H9 (cell line): ENCODE data around the gene USP6. TPM values are rescaled to one million over a fixed set of nuclear protein-coding genes. Genes with fewer than 3 reads are reported as not detected.
"Not testable (repeated sequence)": the region's sequence is repeated elsewhere in the genome, so short reads cannot be mapped to it uniquely, and the experiment has no call there.

ENCODE experiments used
- DNase-seq: peaks from one replicate; pipeline ENCODE4 v3.0.0-alpha.2; 2017
- H2AFZ ChIP-seq: one replicate; pipeline ENCODE4 v1.6.1; 2013; ENCODE audit warnings: mild to moderate bottlenecking, low read length, control low read depth, moderate library complexity
- H2AK5ac ChIP-seq: 2 replicates; pipeline ENCODE4 v1.6.1; 2013; ENCODE audit warnings: low read length, control low read depth, mixed read lengths; ENCODE audit not compliant: insufficient read length
- H2BK120ac ChIP-seq: one replicate; pipeline ENCODE4 v1.6.1; 2013; ENCODE audit warnings: low read depth, mild to moderate bottlenecking, low read length, control low read depth, inconsistent platforms; ENCODE audit not compliant: poor library complexity, severe bottlenecking
- H2BK12ac ChIP-seq: 2 replicates; pipeline ENCODE4 v1.6.1; 2013; ENCODE audit warnings: low read length, control low read depth, mixed read lengths, low read depth; ENCODE audit not compliant: insufficient read length
- H2BK15ac ChIP-seq: 2 replicates; pipeline ENCODE4 v1.6.1; 2013; ENCODE audit warnings: low read depth, low read length, control low read depth
- H2BK20ac ChIP-seq: one replicate; pipeline ENCODE4 v1.6.1; 2013; ENCODE audit warnings: low read depth, mild to moderate bottlenecking, low read length, control low read depth, inconsistent platforms; ENCODE audit not compliant: poor library complexity, severe bottlenecking
- H2BK5ac ChIP-seq: 2 replicates; pipeline ENCODE4 v1.6.1; 2013; ENCODE audit warnings: low read length, control low read depth, mixed read lengths; ENCODE audit not compliant: insufficient read length
- H3K14ac ChIP-seq: 2 replicates; pipeline ENCODE4 v1.6.1; 2013; ENCODE audit warnings: low read length, control low read depth; ENCODE audit not compliant: insufficient read depth
- H3K18ac ChIP-seq: 2 replicates; pipeline ENCODE4 v1.6.1; 2013; ENCODE audit warnings: low read depth, mild to moderate bottlenecking, mixed read lengths, low read length, control low read depth; ENCODE audit not compliant: insufficient read length
- H3K23ac ChIP-seq: 2 replicates; pipeline ENCODE4 v1.6.1; 2013; ENCODE audit warnings: low read length, control low read depth, mixed read lengths, low read depth; ENCODE audit not compliant: insufficient read length
- H3K23me2 ChIP-seq: 2 replicates; pipeline ENCODE4 v1.6.1; 2013; ENCODE audit warnings: low read depth, mild to moderate bottlenecking, mixed read lengths, low read length, control low read depth; ENCODE audit not compliant: insufficient read length, poor library complexity, severe bottlenecking
- H3K27ac ChIP-seq: 2 replicates; pipeline ENCODE4 v1.5.1; 2013; ENCODE audit warnings: low read length, control low read depth, mixed read lengths, low read depth; ENCODE audit not compliant: insufficient read length
- H3K27me3 ChIP-seq: 2 replicates; pipeline ENCODE4 v1.6.1; 2013; ENCODE audit warnings: low read length, control low read depth, inconsistent platforms; ENCODE audit not compliant: insufficient read depth
- H3K4ac ChIP-seq: 2 replicates; pipeline ENCODE4 v1.6.1; 2013; ENCODE audit warnings: low read depth, mild to moderate bottlenecking, control low read depth, inconsistent platforms, low read length, moderate library complexity
- H3K4me1 ChIP-seq: 2 replicates; pipeline ENCODE4 v1.6.1; 2013; ENCODE audit warnings: low read length, control low read depth, inconsistent platforms; ENCODE audit not compliant: insufficient read depth
- H3K4me2 ChIP-seq: 2 replicates; pipeline ENCODE4 v1.6.1; 2013; ENCODE audit warnings: low read length, control low read depth, mixed read lengths; ENCODE audit not compliant: insufficient read length, insufficient read depth
- H3K56ac ChIP-seq: 2 replicates; pipeline ENCODE4 v1.6.1; 2013; ENCODE audit warnings: low read depth, mild to moderate bottlenecking, mixed read lengths, low read length, control low read depth; ENCODE audit not compliant: insufficient read length
- H3K79me1 ChIP-seq: 2 replicates; pipeline ENCODE4 v1.6.1; 2013; ENCODE audit warnings: low read depth, mild to moderate bottlenecking, moderate library complexity, low read length, control low read depth, inconsistent platforms; ENCODE audit not compliant: insufficient read depth, poor library complexity, severe bottlenecking
- H3K79me2 ChIP-seq: 2 replicates; pipeline ENCODE4 v1.6.1; 2013; ENCODE audit warnings: low read length, control low read depth, inconsistent platforms; ENCODE audit not compliant: insufficient read depth
- H3K9ac ChIP-seq: 2 replicates; pipeline ENCODE4 v1.6.1; 2013; ENCODE audit warnings: low read length, control low read depth, mixed read lengths; ENCODE audit not compliant: insufficient read length; ENCODE audit errors: extremely low read depth
- H3K9me3 ChIP-seq: one replicate; pipeline ENCODE4 v1.6.1; 2013; ENCODE audit warnings: low read depth, low read length, inconsistent platforms; ENCODE audit not compliant: control insufficient read depth
- H3T11ph ChIP-seq: one replicate; pipeline ENCODE4 v1.6.1; 2013; ENCODE audit warnings: mild to moderate bottlenecking, low read length, control low read depth, inconsistent platforms
- H4K20me1 ChIP-seq: one replicate; pipeline ENCODE4 v1.6.1; 2013; ENCODE audit not compliant: control insufficient read depth, insufficient read length, insufficient read depth
- H4K5ac ChIP-seq: 2 replicates; pipeline ENCODE4 v1.6.1; 2013; ENCODE audit warnings: low read depth, mild to moderate bottlenecking, mixed read lengths, low read length, control low read depth; ENCODE audit not compliant: insufficient read length
- H4K8ac ChIP-seq: replicated peaks from 2 replicates; pipeline ENCODE4 v1.6.1; 2013; ENCODE audit warnings: low read length, control low read depth, mixed read lengths, low read depth; ENCODE audit not compliant: insufficient read length
- H4K91ac ChIP-seq: 2 replicates; pipeline ENCODE4 v1.6.1; 2013; ENCODE audit warnings: low read depth, mild to moderate bottlenecking, moderate library complexity, mixed read lengths, low read length, control low read depth; ENCODE audit not compliant: insufficient read length
- H3K27ac Mint-ChIP-seq, 3 experiments: 2 replicates in 2 of 3; 3 replicates in 1 of 3; pipeline ENCODE4 v1.8.0; 2020 to 2021; ENCODE audit warnings: mixed read lengths in 3 of 3, mild to moderate bottlenecking in 1 of 3, moderate library complexity in 1 of 3
- H3K27me3 Mint-ChIP-seq: 2 replicates; pipeline ENCODE4 v1.8.0; 2021; ENCODE audit warnings: low read depth, mild to moderate bottlenecking, moderate library complexity, mixed read lengths
- H3K36me3 Mint-ChIP-seq, 3 experiments: 2 replicates in 2 of 3; 3 replicates in 1 of 3; pipeline ENCODE4 v1.8.0; 2020 to 2021; ENCODE audit warnings: low read depth in 3 of 3, mixed read lengths in 3 of 3; ENCODE audit not compliant: insufficient read depth in 1 of 3
- H3K4me1 Mint-ChIP-seq, 2 experiments: 2 replicates each; pipeline ENCODE4 v1.8.0; 2020; ENCODE audit warnings: mixed read lengths in 2 of 2
- H3K4me3 Mint-ChIP-seq, 2 experiments: 2 replicates in 1 of 2; 3 replicates in 1 of 2; pipeline ENCODE4 v1.8.0; 2020 to 2021; ENCODE audit warnings: mild to moderate bottlenecking in 2 of 2, mixed read lengths in 2 of 2, moderate library complexity in 1 of 2
- H3K9me3 Mint-ChIP-seq, 2 experiments: 2 replicates in 1 of 2; 3 replicates in 1 of 2; pipeline ENCODE4 v1.8.0; 2020; ENCODE audit warnings: mild to moderate bottlenecking in 2 of 2, mixed read lengths in 2 of 2, moderate library complexity in 1 of 2
- WGBS: extraction: QIAGEN DNeasy Blood & Tissue Kit; methylation state at CpG from one replicate; pipeline ENCODE4 v1.1.7; 2013; ENCODE audit warnings: missing lambda C conversion rate, low lambda C conversion rate, mixed read lengths; ENCODE audit not compliant: insufficient read length; ENCODE audit errors: extremely low coverage; 5-methylcytosine and 5-hydroxymethylcytosine counted together
- total RNA-seq: library from RNA; stranded (reverse); gene quantifications from 2 replicates; pipeline ENCODE4 v1.2.1, GENCODE V29; 2021
- TF ChIP-seq, protein P1 (sequence below): fragments of 200-600 bp; sonication (generic); conservative IDR thresholded peaks from 3 replicates; pipeline ENCODE4 v1.8.0; 2021; ENCODE audit warnings: antibody characterized with exemption, mild to moderate bottlenecking

Gene USP6
- total RNA-seq, 1 experiment from 2014 or later, result 0.17 TPM

DNA sequence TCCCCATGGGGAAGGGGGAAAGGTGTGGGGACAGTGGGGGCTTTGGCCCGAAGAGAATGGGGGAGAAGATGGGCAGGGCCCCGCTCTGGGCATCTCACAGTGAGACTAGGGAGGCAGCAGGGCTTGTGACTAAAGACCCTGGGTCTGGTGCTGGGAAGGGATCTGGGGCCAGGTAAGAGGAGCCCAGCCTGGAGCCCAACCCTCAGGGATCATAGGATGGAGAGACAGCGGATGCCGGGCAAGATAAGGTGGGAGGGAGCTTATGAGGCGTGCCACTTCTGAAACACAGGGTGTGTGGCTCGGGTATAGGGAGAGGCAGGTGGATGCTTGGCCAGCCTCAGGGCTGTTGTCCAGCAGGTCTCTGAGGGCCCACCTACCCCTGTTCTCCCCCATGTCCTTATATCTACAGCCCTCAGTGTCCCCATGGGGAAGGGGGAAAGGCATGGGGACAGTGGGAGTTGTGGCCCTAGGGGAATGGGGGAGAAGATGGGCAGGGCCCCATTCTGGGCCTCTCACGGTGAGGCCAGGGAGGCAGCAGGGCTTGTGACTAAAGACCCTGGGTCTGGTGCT lies 15.4 kb downstream of the USP6 start:
- Histone ChIP-seq H2AFZ (no peak overlapping the region), H3K27me3 (no peaks in the 10 kb centered on the region), H3T11ph (no peak overlapping the region), H2BK12ac (no peak overlapping the region), H3K4me2 (no peak overlapping the region), H2AK5ac (no peak overlapping the region), H4K91ac (no peak overlapping the region), H2BK120ac (no peak overlapping the region), H3K56ac (no peak overlapping the region), H4K8ac (no peak overlapping the region), H2BK5ac (no peak overlapping the region), H3K79me2 (no peaks in the 10 kb centered on the region), H3K9me3 (no peaks in the 10 kb centered on the region), H3K79me1 (no peaks in the 10 kb centered on the region), H3K18ac (no peak overlapping the region), H2BK20ac (no peak overlapping the region), H4K20me1 (no peaks in the 10 kb centered on the region), H3K4ac (no peak overlapping the region), H4K5ac (no peak overlapping the region), H3K23ac (no peak overlapping the region), H3K9ac (no peak overlapping the region), H3K27ac (no peak overlapping the region), H3K4me1 (no peaks in the 10 kb centered on the region), H3K14ac (no peak overlapping the region; the same call in 1 of the 2 replicates), H2BK15ac (no peak overlapping the region), H3K23me2 (no peaks in the 10 kb centered on the region)
- TF ChIP-seq, protein P1, sequence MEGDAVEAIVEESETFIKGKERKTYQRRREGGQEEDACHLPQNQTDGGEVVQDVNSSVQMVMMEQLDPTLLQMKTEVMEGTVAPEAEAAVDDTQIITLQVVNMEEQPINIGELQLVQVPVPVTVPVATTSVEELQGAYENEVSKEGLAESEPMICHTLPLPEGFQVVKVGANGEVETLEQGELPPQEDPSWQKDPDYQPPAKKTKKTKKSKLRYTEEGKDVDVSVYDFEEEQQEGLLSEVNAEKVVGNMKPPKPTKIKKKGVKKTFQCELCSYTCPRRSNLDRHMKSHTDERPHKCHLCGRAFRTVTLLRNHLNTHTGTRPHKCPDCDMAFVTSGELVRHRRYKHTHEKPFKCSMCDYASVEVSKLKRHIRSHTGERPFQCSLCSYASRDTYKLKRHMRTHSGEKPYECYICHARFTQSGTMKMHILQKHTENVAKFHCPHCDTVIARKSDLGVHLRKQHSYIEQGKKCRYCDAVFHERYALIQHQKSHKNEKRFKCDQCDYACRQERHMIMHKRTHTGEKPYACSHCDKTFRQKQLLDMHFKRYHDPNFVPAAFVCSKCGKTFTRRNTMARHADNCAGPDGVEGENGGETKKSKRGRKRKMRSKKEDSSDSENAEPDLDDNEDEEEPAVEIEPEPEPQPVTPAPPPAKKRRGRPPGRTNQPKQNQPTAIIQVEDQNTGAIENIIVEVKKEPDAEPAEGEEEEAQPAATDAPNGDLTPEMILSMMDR, result no peak
- no peak for DNase-seq
- no peaks in the 10 kb centered on the region for H3K36me3 Mint-ChIP-seq
- H3K27me3 Mint-ChIP-seq, result peaks cover 20% of the 10 kb centered on the region
- H3K27ac Mint-ChIP-seq, result no peak overlapping the region; a peak in 1 of 7 replicates
- no peak overlapping the region for H3K4me3 Mint-ChIP-seq
- no peaks in the 10 kb centered on the region for H3K4me1 Mint-ChIP-seq
- no CpG with 5 or more reads among the region's 7 CpGs for WGBS
- H3K9me3 Mint-ChIP-seq, result no peaks in the 10 kb centered on the region

- not testable (repeated sequence) for H3K56ac ChIP-seq, H2BK120ac ChIP-seq, H3K27ac Mint-ChIP-seq, H3K4me1 Mint-ChIP-seq, H2AFZ ChIP-seq, H2AK5ac ChIP-seq, H3K4me3 Mint-ChIP-seq, H3K79me2 ChIP-seq, H3K23me2 ChIP-seq, H2BK20ac ChIP-seq, H3K4ac ChIP-seq, H3K14ac ChIP-seq, H3K9me3 ChIP-seq, H3K4me2 ChIP-seq, H3K18ac ChIP-seq, H2BK15ac ChIP-seq, H4K20me1 ChIP-seq, H3K27me3 ChIP-seq, H3K36me3 Mint-ChIP-seq, H4K8ac ChIP-seq, H2BK12ac ChIP-seq, H3K79me1 ChIP-seq, DNase-seq, H4K5ac ChIP-seq, H3K4me1 ChIP-seq, H3K9ac ChIP-seq, H3K27ac ChIP-seq, H3K9me3 Mint-ChIP-seq, H4K91ac ChIP-seq, H3T11ph ChIP-seq, H3K23ac ChIP-seq, H2BK5ac ChIP-seq
- H3K27me3 Mint-ChIP-seq, result peaks cover 15% of the 10 kb centered on the region
- WGBS, result no CpG with 5 or more reads among the region's 16 CpGs
Measured at GRCh38 chr17:5131799-5132502, 16.1 kb downstream of the USP6 start.
